GM19035 (cell line): ENCODE results near the gene CNMD.
"Not testable (repeated sequence)": the region's sequence is repeated elsewhere in the genome, so short reads cannot be mapped to it uniquely, and the experiment has no call there.

Experiments used
- ATAC-seq: cut with Tn5 transposase; IDR thresholded peaks from one replicate; pipeline ENCODE4 v1.9.1; 2021; ENCODE audit not compliant: unreplicated experiment

CNMD gene

GRCh38 chr13:52695856-52696255, 43.8 kb downstream of the CNMD start:
- ATAC-seq = no peak

GRCh38 chr13:52686376-52686775, 53.2 kb downstream of the CNMD start:
- no peak for ATAC-seq

GRCh38 chr13:52685806-52686205, 53.8 kb downstream of the CNMD start:
- not testable (repeated sequence) for ATAC-seq

GRCh38 chr13:52677823-52678222, 61.8 kb downstream of the CNMD start:
- ATAC-seq = no peak

- ATAC-seq = no peak
Measured at GRCh38 chr13:52673465-52673864, 66.2 kb downstream of the CNMD start.

GRCh38 chr13:52670726-52671125, 68.9 kb downstream of the CNMD start:
- ATAC-seq = no peak

- ATAC-seq = no peak
Measured at GRCh38 chr13:52669677-52670076, 69.9 kb downstream of the CNMD start.

- no peak for ATAC-seq
Measured at GRCh38 chr13:52665325-52665724, 74.3 kb downstream of the CNMD start.

DNA sequence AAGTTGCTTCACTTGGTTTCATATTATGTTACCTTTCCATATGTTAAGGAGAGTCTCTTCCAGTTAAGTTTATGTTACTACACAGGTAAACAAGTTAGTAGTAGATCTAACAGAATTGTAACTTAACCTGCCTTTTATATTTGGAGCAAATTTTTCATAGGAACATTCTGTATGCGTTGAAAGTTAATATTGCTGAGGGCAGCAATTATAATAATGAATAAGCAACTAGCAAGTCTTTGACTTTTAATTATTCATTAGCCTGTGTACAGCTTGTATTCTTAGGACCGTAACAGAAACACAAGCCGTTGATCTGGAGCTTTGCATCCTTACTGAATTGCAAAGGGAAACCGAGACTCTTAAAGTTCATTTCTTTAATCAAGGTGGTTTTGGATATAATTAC, 75.3 kb downstream of the CNMD start:
- ATAC-seq = no peak

DNA sequence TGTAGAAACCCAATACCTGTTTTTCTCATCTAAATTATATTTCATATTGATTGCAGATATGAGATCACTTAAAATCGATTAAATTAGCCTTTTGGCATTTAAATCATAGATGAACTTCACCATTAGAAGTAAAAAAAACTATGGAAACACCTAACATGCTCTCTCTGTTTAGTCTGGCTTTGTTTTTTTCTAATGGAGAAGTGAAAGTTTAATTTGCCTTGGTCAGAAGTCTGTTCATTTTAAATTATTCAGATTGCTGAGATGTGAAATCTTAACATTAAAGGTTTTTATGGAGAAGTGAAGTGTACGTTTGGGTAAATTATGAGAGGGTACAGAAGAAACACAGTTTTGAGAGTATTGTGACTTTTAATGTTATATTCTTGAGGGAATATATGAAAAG, 80.3 kb downstream of the CNMD start:
- no peak for ATAC-seq
